Measurements from ENCODE around the gene DNPH1. TPM values are rescaled to one million over a fixed set of nuclear protein-coding genes. Genes with fewer than 3 reads are reported as not detected.

DNPH1 gene
- total RNA-seq, 6 donors from 2014 or later, result 15.7 to 63.4 (median 44.4) TPM

DNA sequence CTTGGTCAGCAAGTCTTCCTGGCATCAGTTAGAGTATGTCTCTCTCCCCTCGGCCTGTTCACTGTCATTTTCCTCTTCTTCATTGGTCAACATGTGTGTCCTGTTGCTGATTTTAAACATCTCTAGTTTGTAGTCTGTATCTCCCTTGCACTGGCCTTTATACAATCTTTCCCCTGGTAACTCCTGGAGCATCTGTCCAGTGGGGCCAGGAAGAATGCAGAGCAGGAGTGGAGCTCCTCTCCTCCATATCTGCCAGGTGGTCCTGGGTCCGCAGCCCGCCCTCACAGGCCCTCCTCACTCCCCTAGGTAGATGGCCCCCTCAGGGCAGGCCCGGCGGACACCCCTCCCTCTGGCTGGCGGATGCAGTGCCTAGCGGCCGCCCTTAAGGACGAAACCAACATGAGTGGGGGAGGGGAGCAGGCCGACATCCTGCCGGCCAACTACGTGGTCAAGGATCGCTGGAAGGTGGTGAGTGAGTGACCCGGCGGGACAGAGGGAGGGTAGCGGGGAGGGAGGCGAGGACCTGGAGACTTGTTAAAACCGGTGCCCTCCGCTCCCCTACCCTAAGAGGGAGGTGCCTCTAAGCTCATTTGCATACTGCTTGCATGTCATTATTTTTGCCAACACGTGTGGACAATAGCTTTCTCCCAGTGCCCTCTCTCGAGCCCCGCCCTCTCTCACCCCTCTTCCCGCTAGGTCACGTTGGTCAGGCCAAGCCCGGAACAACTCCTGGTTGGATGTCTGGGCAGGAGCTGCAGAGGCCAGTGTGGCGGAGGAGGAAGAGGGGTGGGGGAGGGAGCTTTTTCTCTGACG lies 17.2 kb upstream of the DNPH1 start:
- peak overlapping the region in 2 of 4 donors; percentile 58 to 63 for H3K27ac ChIP-seq
- 20 to 30% methylated on average over 12 to 27 of the region's 27 CpGs for WGBS, 2 donors
- H3K27me3 ChIP-seq, result peaks cover 0 to 22% (median 7%) of the 10 kb centered on the region in 4 donors

GRCh38 chr6:43243664-43244321 lies 14.5 kb upstream of the DNPH1 start:
- H3K4me1 ChIP-seq, result peaks cover 7 to 22% (median 9%) of the 10 kb centered on the region in 4 donors
- WGBS, 2 donors, result 30 to 51% methylated on average over 19 to 29 of the region's 37 CpGs
- TF ChIP-seq EP300 (IDR thresholded peaks at IDR 0.05), result no peak
- TF ChIP-seq CTCF (IDR thresholded peaks at IDR 0.05), result no peak
- no peak for TF ChIP-seq POLR2A (IDR thresholded peaks at IDR 0.05)
- no peak for TF ChIP-seq POLR2AphosphoS5 (IDR thresholded peaks at IDR 0.05)
- DNase-seq, result no peak
- peaks cover 0 to 15% (median 7%) of the 10 kb centered on the region in 4 donors for H3K27me3 ChIP-seq
- no peak overlapping the region for H3K4me3 ChIP-seq
- no peak overlapping the region for H3K27ac ChIP-seq
- no peaks in the 10 kb centered on the region for H3K9me3 ChIP-seq
- H3K36me3 ChIP-seq, result no peaks in the 10 kb centered on the region
- no peak for ATAC-seq (ENCODE audit: low FRiP score in 2 of 2)

More for the DNA sequence above, 17.2 kb upstream of the DNPH1 start:
- no peaks in the 10 kb centered on the region for H3K9me3 ChIP-seq
- H3K4me1 ChIP-seq, result peaks cover 7 to 22% (median 9%) of the 10 kb centered on the region in 4 donors
- TF ChIP-seq EP300 (IDR thresholded peaks at IDR 0.05), result no peak
- no peak for TF ChIP-seq POLR2A (IDR thresholded peaks at IDR 0.05)
- TF ChIP-seq POLR2AphosphoS5 (IDR thresholded peaks at IDR 0.05), result no peak
- no peak for TF ChIP-seq CTCF (IDR thresholded peaks at IDR 0.05)
- ATAC-seq (ENCODE audit: low FRiP score in 2 of 2) (peak; percentile 82 to 86), DNase-seq (peak; percentile 84 to 85)
- H3K4me3 ChIP-seq, result peak overlapping the region in 3 of 4 donors; percentile 64 to 83 (median 66)
- H3K36me3 ChIP-seq, result no peaks in the 10 kb centered on the region

- no peak within 1 kb of the TSS for H3K4me3 ChIP-seq
- no peak within 1 kb of the TSS for H3K27ac ChIP-seq
- TF ChIP-seq CTCF (IDR thresholded peaks at IDR 0.05) (no peak), POLR2AphosphoS5 (IDR thresholded peaks at IDR 0.05) (no peak), EP300 (IDR thresholded peaks at IDR 0.05) (no peak), POLR2A (IDR thresholded peaks at IDR 0.05) (no peak)
- H3K27me3 ChIP-seq, result peaks cover 0 to 15% (median 7%) of the 10 kb centered on the region in 4 donors
- H3K9me3 ChIP-seq, result no peaks in the 10 kb centered on the region
- ATAC-seq (ENCODE audit: low FRiP score in 2 of 2) (no peak), DNase-seq (peak in 1 of 2 donors; percentile 86)
- H3K36me3 ChIP-seq, result no peaks in the 10 kb centered on the region
- peaks cover 7 to 22% (median 9%) of the 10 kb centered on the region in 4 donors for H3K4me1 ChIP-seq
- WGBS, 2 donors, result 22% methylated on average over 20 of the region's 47 CpGs
Measured at GRCh38 chr6:43242908-43243663, 13.8 kb upstream of the DNPH1 start, which contains the start of gene TTBK1. TSS of gene TTBK1 (plus strand) at chr6:43243481. CDS start at chr6:43246661, 3,180 bp downstream.

GRCh38 chr6:43241446-43241845 lies 12.2 kb upstream of the DNPH1 start:
- WGBS, 2 donors, result 88 to 97% methylated on average over 2 of the region's 2 CpGs
- Histone ChIP-seq H3K4me1 (peaks cover 0 to 7% (median 0%) of the 10 kb centered on the region in 4 donors), H3K27ac (no peak overlapping the region), H3K27me3 (peaks cover 0 to 15% (median 7%) of the 10 kb centered on the region in 4 donors), H3K4me3 (no peak overlapping the region), H3K9me3 (no peaks in the 10 kb centered on the region), H3K36me3 (no peaks in the 10 kb centered on the region)
- TF ChIP-seq EP300 (IDR thresholded peaks at IDR 0.05) (no peak), CTCF (IDR thresholded peaks at IDR 0.05) (no peak), POLR2AphosphoS5 (IDR thresholded peaks at IDR 0.05) (no peak), POLR2A (IDR thresholded peaks at IDR 0.05) (no peak)
- DNase-seq, result no peak
- ATAC-seq (ENCODE audit: low FRiP score in 2 of 2), result no peak

All from upper lobe of left lung (tissue), 6 donors.